ENCODE results near the gene ATRIP. TPM values are rescaled to one million over a fixed set of nuclear protein-coding genes. Genes with fewer than 3 reads are reported as not detected.

ATRIP gene
- polyA plus RNA-seq, 2 of the 4 experiments (the other 2 are of a cell fraction): 6.1 to 9.4 TPM

GRCh38 chr3:48441940-48442339 lies 4.6 kb upstream of the ATRIP start:
- peaks cover 22% of the 10 kb centered on the region for H3K4me1 ChIP-seq
- WGBS (ENCODE audit: missing lambda C conversion rate): 74% methylated on average over 6 of the region's 6 CpGs
- CTCF ChIA-PET: interaction anchor here (0.9 to 1.3 kb wide), 2 partner anchors 11 to 41 kb away, joined by 3 to 5 read pairs; no protein-coding TSS in a partner anchor
- POLR2A ChIA-PET: no interaction called here
- no peak for FAIRE-seq
- no peak for TF ChIP-seq REST (IDR thresholded peaks at IDR 0.05)
- TF ChIP-seq CTCF (IDR thresholded peaks at IDR 0.05): no peak
- TF ChIP-seq POLR2A (IDR thresholded peaks at IDR 0.05; ENCODE audit: low read length): no peak
- TF ChIP-seq FOSB (CRISPR knock-in tag; IDR thresholded peaks at IDR 0.05): no peak
- no peak for TF ChIP-seq MYC (IDR thresholded peaks at IDR 0.05; ENCODE audit: borderline replicate concordance, low read length)
- no peak for TF ChIP-seq ZSCAN20 (CRISPR knock-in tag; IDR thresholded peaks at IDR 0.05)
- no peak for TF ChIP-seq MAZ (IDR thresholded peaks at IDR 0.05; ENCODE audit: borderline replicate concordance, low read depth, low read length)
- no peak for TF ChIP-seq RARB (CRISPR knock-in tag; IDR thresholded peaks at IDR 0.05)
- no peak for TF ChIP-seq EHF (CRISPR knock-in tag; IDR thresholded peaks at IDR 0.05)
- no peak for TF ChIP-seq MAX (IDR thresholded peaks at IDR 0.05)
- TF ChIP-seq RCOR1 (IDR thresholded peaks at IDR 0.05; ENCODE audit: low read depth, low read length): no peak
- TF ChIP-seq BHLHE40 (IDR thresholded peaks at IDR 0.05; ENCODE audit: low read depth, low read length): no peak
- TF ChIP-seq HOXB13 (CRISPR knock-in tag; IDR thresholded peaks at IDR 0.05; ENCODE audit: low read depth): no peak
- no peak for TF ChIP-seq HDAC2 (IDR thresholded peaks at IDR 0.05)
- no peak for TF ChIP-seq EHMT2 (IDR thresholded peaks at IDR 0.05; ENCODE audit: low read depth)
- no peak for TF ChIP-seq FOXS1 (CRISPR knock-in tag; IDR thresholded peaks at IDR 0.05)
- TF ChIP-seq GATA3 (IDR thresholded peaks at IDR 0.05; ENCODE audit: borderline replicate concordance): no peak
- no peak for TF ChIP-seq JUN (IDR thresholded peaks at IDR 0.05)
- no peaks in the 10 kb centered on the region for H3K9me3 ChIP-seq
- peak overlapping the region; percentile 89 for H3K4me2 ChIP-seq
- no peak for DNase-seq (ENCODE audit: low read depth in 1 of 2, low spot score in 1 of 2)
- no peak overlapping the region for H3K27ac ChIP-seq
- H3K4me3 ChIP-seq: peak overlapping the region; percentile 59; the same call in 2 of the 3 replicates
- ATAC-seq: no peak

- TF ChIP-seq FOXS1 (CRISPR knock-in tag; IDR thresholded peaks at IDR 0.05): no peak
- no peak for TF ChIP-seq BHLHE40 (IDR thresholded peaks at IDR 0.05; ENCODE audit: low read depth, low read length)
- TF ChIP-seq CBX8 (IDR thresholded peaks at IDR 0.05): no peak
- no peak for TF ChIP-seq KDM1A (IDR thresholded peaks at IDR 0.05; ENCODE audit: low read depth)
- TF ChIP-seq USF2 (IDR thresholded peaks at IDR 0.05): no peak
- no peak for TF ChIP-seq RAD21 (conservative IDR thresholded peaks at IDR 0.05 in 1 of 2, IDR thresholded peaks at IDR 0.05 in 1 of 2)
- TF ChIP-seq EHF (CRISPR knock-in tag; IDR thresholded peaks at IDR 0.05): no peak
- no peak for TF ChIP-seq MAX (IDR thresholded peaks at IDR 0.05)
- FAIRE-seq (no peak), DNase-seq (ENCODE audit: low read depth in 1 of 2, low spot score in 1 of 2) (no peak), ATAC-seq (no peak)
- ChIA-PET POLR2A (interaction anchor here (1.8 kb wide), 1 partner anchor 9 kb away, joined by 8 read pairs; no protein-coding TSS in a partner anchor), CTCF (interaction anchor here (0.7 to 3.6 kb wide), 7 partner anchors 9 to 321 kb away, joined by 3 to 32 read pairs (median 3); no protein-coding TSS in a partner anchor)
- Histone ChIP-seq H3K4me3 (peak overlapping the region; percentile 67), H3K27ac (peak overlapping the region in 1 of 2 experiments; percentile 97; a peak in 2 of 6 replicates), H3K9me3 (no peaks in the 10 kb centered on the region), H3K4me2 (peak overlapping the region; percentile 88), H3K4me1 (peaks cover 24% of the 10 kb centered on the region)
- 74% methylated on average over 5 of the region's 6 CpGs for WGBS (ENCODE audit: missing lambda C conversion rate)
Measured at GRCh38 chr3:48445277-48445882, 1.2 kb upstream of the ATRIP start.

Data from A549 (cell line).